Caco-2 (cell line): ENCODE results near the gene MYO10. TPM values are rescaled to one million over a fixed set of nuclear protein-coding genes. Genes with fewer than 3 reads are reported as not detected.

Experiments
- BruUV-seq: library from RNA; stranded (reverse); fragments of 400-500 nt; replicated peaks from 2 replicates; lab custom pipeline; 2021; lab: Mats Ljungman, UMichigan
- CTCF ChIA-PET: fragments of 300-600 bp; sonication (Branson Sonifier 250); formaldehyde crosslinking; loops from one replicate; lab custom pipeline; 2022; ENCODE audit warnings: antibody characterized with exemption; lab: Charles Lee
- POLR2A ChIA-PET: fragments of 300-600 bp; sonication (Branson Sonifier 250); formaldehyde crosslinking; loops from one replicate; lab custom pipeline; 2022; ENCODE audit warnings: antibody characterized with exemption; lab: Charles Lee
- DNase-seq, 2 experiments: peaks; one replicate each; pipeline versions ENCODE4 v3.0.0 to v3.0.0-alpha.2; 2020 to 2022
- H3K27me3 ChIP-seq: replicated peaks from 2 replicates; pipeline ENCODE4 v1.6.0; 2011; ENCODE audit warnings: low read length; ENCODE audit not compliant: control insufficient read depth, insufficient read depth
- H3K36me3 ChIP-seq: 2 replicates; pipeline ENCODE4 v1.5.1; 2011; ENCODE audit warnings: low read length; ENCODE audit not compliant: control insufficient read depth, insufficient read depth
- H3K4me1 ChIP-seq: fragments of 250-450 bp; sonication (Bioruptor Pico); 2 replicates; pipeline ENCODE4 v1.5.1; 2020; ENCODE audit warnings: mild to moderate bottlenecking
- H3K4me3 ChIP-seq: 2 replicates; pipeline ENCODE4 v1.5.1; 2011; ENCODE audit warnings: low read depth, mild to moderate bottlenecking, control low read depth, low read length
- H3K9me3 ChIP-seq: fragments of 250-450 bp; sonication (Bioruptor Pico); 2 replicates; pipeline ENCODE4 v1.5.1; 2020; ENCODE audit warnings: mild to moderate bottlenecking, moderate library complexity
- H3K27ac Mint-ChIP-seq: one replicate; pipeline ENCODE4 v1.8.0; 2022; ENCODE audit warnings: mixed read lengths; ENCODE audit not compliant: unreplicated experiment
- H3K27me3 Mint-ChIP-seq: one replicate; pipeline ENCODE4 v1.8.0; 2022; ENCODE audit warnings: mixed read lengths; ENCODE audit not compliant: insufficient read depth, unreplicated experiment
- H3K36me3 Mint-ChIP-seq: one replicate; pipeline ENCODE4 v1.8.0; 2022; ENCODE audit warnings: mild to moderate bottlenecking, mixed read lengths; ENCODE audit not compliant: insufficient read depth, unreplicated experiment
- H3K4me1 Mint-ChIP-seq: one replicate; pipeline ENCODE4 v1.8.0; 2022; ENCODE audit warnings: low read depth, mixed read lengths; ENCODE audit not compliant: unreplicated experiment
- H3K4me3 Mint-ChIP-seq: one replicate; pipeline ENCODE4 v1.8.0; 2022; ENCODE audit warnings: mild to moderate bottlenecking, moderate library complexity, mixed read lengths; ENCODE audit not compliant: unreplicated experiment
- H3K9me3 Mint-ChIP-seq: one replicate; pipeline ENCODE4 v1.8.0; 2022; ENCODE audit warnings: mixed read lengths; ENCODE audit not compliant: unreplicated experiment
- intact Hi-C: fragments of 100-400 bp; cut with micrococcal nuclease; formaldehyde crosslinking; loops from one replicate; pipeline ENCODE4 v1.10.0; 2022; ENCODE audit not compliant: unreplicated experiment
- total RNA-seq: library from RNA; stranded (reverse); gene quantifications from 2 replicates; pipeline ENCODE4 v1.2.3, GENCODE V29; 2022
- TF ChIP-seq, protein P1 (sequence below), 2 experiments: fragments of 200-600 bp in 1 of 2; IDR thresholded peaks; 1 replicate in 1 of 2; 2 replicates in 1 of 2; pipeline versions ENCODE4 v1.5.1 to v1.8.0; 2011 to 2022; ENCODE audit warnings: antibody characterized with exemption in 1 of 2, control low read depth in 1 of 2, inconsistent platforms in 1 of 2, low read depth in 1 of 2, low read length in 1 of 2, mild to moderate bottlenecking in 1 of 2, moderate library complexity in 1 of 2; ENCODE audit not compliant: insufficient read depth in 1 of 2, severe bottlenecking in 1 of 2, unreplicated experiment in 1 of 2

Gene MYO10
- total RNA-seq, 1 experiment from 2014 or later: 67.6 TPM

DNA sequence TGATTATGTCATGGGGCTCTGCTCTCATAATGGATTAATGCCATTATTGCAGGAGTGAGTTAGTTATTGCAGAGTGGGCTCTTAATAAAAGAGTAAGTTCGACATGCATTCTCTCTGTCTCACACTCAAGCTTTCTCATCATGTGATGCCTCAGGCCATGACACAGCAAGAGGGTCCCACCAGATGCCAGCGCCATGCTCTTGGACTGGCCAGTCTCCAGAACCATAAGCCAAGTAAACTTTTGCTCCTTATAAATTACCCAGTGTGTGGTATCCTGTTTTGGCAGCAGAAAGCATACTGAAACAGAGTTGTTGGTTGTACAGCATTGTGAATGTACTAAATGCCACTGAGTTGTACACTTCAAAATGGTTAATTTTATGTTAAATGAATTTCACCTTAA is 138.1 kb downstream of the MYO10 start:
- BruUV-seq: no TSS peak
- no peak overlapping the region for H3K27ac Mint-ChIP-seq
- ChIA-PET CTCF (no interaction called here), POLR2A (no interaction called here)
- H3K27me3 ChIP-seq: no peaks in the 10 kb centered on the region
- no peaks in the 10 kb centered on the region for H3K9me3 Mint-ChIP-seq
- DNase-seq: no peak
- no peaks in the 10 kb centered on the region for H3K27me3 Mint-ChIP-seq
- no peaks in the 10 kb centered on the region for H3K9me3 ChIP-seq
- TF ChIP-seq, protein P1, sequence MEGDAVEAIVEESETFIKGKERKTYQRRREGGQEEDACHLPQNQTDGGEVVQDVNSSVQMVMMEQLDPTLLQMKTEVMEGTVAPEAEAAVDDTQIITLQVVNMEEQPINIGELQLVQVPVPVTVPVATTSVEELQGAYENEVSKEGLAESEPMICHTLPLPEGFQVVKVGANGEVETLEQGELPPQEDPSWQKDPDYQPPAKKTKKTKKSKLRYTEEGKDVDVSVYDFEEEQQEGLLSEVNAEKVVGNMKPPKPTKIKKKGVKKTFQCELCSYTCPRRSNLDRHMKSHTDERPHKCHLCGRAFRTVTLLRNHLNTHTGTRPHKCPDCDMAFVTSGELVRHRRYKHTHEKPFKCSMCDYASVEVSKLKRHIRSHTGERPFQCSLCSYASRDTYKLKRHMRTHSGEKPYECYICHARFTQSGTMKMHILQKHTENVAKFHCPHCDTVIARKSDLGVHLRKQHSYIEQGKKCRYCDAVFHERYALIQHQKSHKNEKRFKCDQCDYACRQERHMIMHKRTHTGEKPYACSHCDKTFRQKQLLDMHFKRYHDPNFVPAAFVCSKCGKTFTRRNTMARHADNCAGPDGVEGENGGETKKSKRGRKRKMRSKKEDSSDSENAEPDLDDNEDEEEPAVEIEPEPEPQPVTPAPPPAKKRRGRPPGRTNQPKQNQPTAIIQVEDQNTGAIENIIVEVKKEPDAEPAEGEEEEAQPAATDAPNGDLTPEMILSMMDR (IDR thresholded peaks at IDR 0.05; ENCODE audit: insufficient read depth in 1 of 2, low read depth in 1 of 2, low read length in 1 of 2, severe bottlenecking in 1 of 2, unreplicated experiment in 1 of 2): no peak
- no peaks in the 10 kb centered on the region for H3K36me3 ChIP-seq
- H3K4me1 ChIP-seq: no peaks in the 10 kb centered on the region
- H3K4me3 ChIP-seq: no peak overlapping the region
- intact Hi-C loops: no loop called here
- no peaks in the 10 kb centered on the region for H3K4me1 Mint-ChIP-seq
- H3K4me3 Mint-ChIP-seq: no peak overlapping the region
- H3K36me3 Mint-ChIP-seq: peaks cover 23% of the 10 kb centered on the region

DNA sequence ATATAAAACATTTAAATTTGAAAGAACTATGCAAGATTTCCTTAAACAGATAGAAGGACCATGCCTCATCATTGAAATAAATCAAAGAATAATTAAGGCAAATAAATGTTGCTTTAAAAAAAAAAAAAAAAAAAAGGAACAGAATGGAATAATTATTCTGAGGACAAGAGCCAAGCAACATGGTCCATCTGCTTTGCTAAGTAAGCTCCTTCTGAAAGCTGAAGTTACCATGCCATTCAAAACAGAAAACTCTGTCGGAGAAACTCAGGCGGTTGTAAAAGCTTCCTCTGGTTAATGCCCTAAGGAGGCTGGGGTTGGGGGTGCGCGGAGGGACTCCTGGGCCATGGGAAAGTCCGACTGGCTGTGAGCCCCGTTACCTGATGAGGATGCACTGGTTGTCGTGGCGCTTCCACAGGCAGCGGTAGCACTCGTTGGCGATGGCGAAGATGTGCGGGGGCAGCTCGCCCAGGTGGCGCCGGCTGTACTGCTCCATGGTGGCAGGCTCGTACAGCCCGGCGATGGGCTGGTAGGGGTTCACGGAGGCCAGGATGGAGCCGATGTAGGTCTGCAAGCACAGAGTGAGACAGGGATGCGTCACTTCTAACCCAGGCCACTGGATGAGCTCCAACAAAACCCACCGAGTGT is 141.7 kb downstream of the MYO10 start:
- POLR2A ChIA-PET: no interaction called here
- intact Hi-C loops: no loop called here
- H3K4me1 ChIP-seq: no peaks in the 10 kb centered on the region
- H3K27me3 ChIP-seq: no peaks in the 10 kb centered on the region; the same call in 1 of the 2 replicates
- H3K9me3 ChIP-seq: no peaks in the 10 kb centered on the region
- DNase-seq: no peak
- TF ChIP-seq, protein P1 (IDR thresholded peaks at IDR 0.05; ENCODE audit: insufficient read depth in 1 of 2, low read depth in 1 of 2, low read length in 1 of 2, severe bottlenecking in 1 of 2, unreplicated experiment in 1 of 2): no peak
- H3K4me3 ChIP-seq: no peak overlapping the region
- CTCF ChIA-PET: no interaction called here
- no peaks in the 10 kb centered on the region for H3K27me3 Mint-ChIP-seq
- H3K36me3 Mint-ChIP-seq: peaks cover 22% of the 10 kb centered on the region
- H3K27ac Mint-ChIP-seq: no peak overlapping the region
- H3K36me3 ChIP-seq: peaks cover 2% of the 10 kb centered on the region; the same call in 1 of the 2 replicates
- H3K4me1 Mint-ChIP-seq: no peaks in the 10 kb centered on the region
- no TSS peak for BruUV-seq
- no peak overlapping the region for H3K4me3 Mint-ChIP-seq
- H3K9me3 Mint-ChIP-seq: no peaks in the 10 kb centered on the region

DNA sequence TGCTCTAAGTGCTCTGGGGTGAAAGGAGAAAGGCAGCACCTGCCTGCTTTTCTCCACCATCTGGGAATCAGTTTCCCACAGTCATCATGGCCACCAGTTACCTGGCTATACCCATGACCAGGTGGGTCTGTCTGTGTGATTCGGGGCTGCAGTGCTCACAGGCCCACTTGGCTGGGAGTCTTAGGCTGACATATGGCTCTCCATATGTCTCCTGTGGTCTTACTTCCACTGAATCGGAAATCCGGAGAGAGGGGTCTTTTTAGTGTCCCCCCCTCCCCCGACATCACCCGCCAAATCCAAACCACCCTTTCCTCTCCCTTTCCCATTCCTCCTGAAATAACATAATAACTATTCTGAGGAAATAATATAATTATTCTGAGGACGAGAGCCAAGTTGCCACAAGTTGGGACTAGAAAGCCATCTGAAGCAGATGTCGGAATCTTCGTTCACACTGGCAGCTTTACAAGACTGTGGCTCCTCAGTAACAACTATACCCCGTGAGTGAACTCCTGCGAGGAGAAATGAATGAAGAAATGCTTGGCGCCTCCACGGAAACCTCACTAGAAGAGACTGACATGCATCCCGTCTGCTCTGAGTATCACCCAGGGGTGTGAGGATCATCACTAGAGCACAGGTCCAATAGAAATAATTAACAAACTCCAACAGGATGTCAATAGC is 143.4 kb downstream of the MYO10 start:
- Mint-ChIP-seq H3K4me3 (no peak overlapping the region), H3K9me3 (no peaks in the 10 kb centered on the region), H3K36me3 (peaks cover 32% of the 10 kb centered on the region), H3K27me3 (no peaks in the 10 kb centered on the region), H3K27ac (no peak overlapping the region), H3K4me1 (no peaks in the 10 kb centered on the region)
- Histone ChIP-seq H3K9me3 (no peaks in the 10 kb centered on the region), H3K4me1 (no peaks in the 10 kb centered on the region), H3K4me3 (no peak overlapping the region), H3K27me3 (no peaks in the 10 kb centered on the region; the same call in 1 of the 2 replicates), H3K36me3 (peaks cover 4% of the 10 kb centered on the region; the same call in 1 of the 2 replicates)
- intact Hi-C loops: no loop called here
- DNase-seq: no peak
- TF ChIP-seq, protein P1 (IDR thresholded peaks at IDR 0.05; ENCODE audit: insufficient read depth in 1 of 2, low read depth in 1 of 2, low read length in 1 of 2, severe bottlenecking in 1 of 2, unreplicated experiment in 1 of 2): no peak
- CTCF ChIA-PET: no interaction called here
- BruUV-seq: no TSS peak
- POLR2A ChIA-PET: no interaction called here
